Activated CD8-positive, alpha-beta memory T cell treated with anti-CD3 and anti-CD28 coated beads, Interleukin-2, amount 10 ng/mL, durations not matched to agents 7 days and 5 days (primary cell): ENCODE results near the gene SMG6. TPM values are rescaled to one million over a fixed set of nuclear protein-coding genes. Genes with fewer than 3 reads are reported as not detected.

Source experiments
- ATAC-seq: fragments of 150-1000 bp; cut with Tn5 transposase; one replicate; pipeline ENCODE4 v1.10.0; 2021; ENCODE audit warnings: moderate library complexity
- CTCF ChIA-PET: fragments of 350-600 bp; sonication (Branson Sonifier 250); formaldehyde crosslinking; loops from one replicate; lab custom pipeline; 2021; ENCODE audit warnings: antibody characterized with exemption; lab: Charles Lee
- DNase-seq: peaks from one replicate; pipeline ENCODE4 v3.0.0-alpha.2; 2020
- H3K27ac Mint-ChIP-seq: one replicate; pipeline ENCODE4 v1.8.0; 2021; ENCODE audit warnings: mild to moderate bottlenecking, mixed read lengths
- H3K27me3 Mint-ChIP-seq: one replicate; pipeline ENCODE4 v1.8.0; 2021; ENCODE audit warnings: mixed read lengths
- H3K36me3 Mint-ChIP-seq: one replicate; pipeline ENCODE4 v1.8.0; 2021; ENCODE audit warnings: mild to moderate bottlenecking, mixed read lengths
- H3K4me1 Mint-ChIP-seq: one replicate; pipeline ENCODE4 v1.8.0; 2021; ENCODE audit warnings: mixed read lengths
- H3K4me3 Mint-ChIP-seq: one replicate; pipeline ENCODE4 v1.8.0; 2021; ENCODE audit warnings: mild to moderate bottlenecking, moderate library complexity, mixed read lengths
- H3K9me3 Mint-ChIP-seq: one replicate; pipeline ENCODE4 v1.8.0; 2022; ENCODE audit warnings: low read depth, mixed read lengths
- total RNA-seq, 2 experiments: library from RNA; stranded (reverse); gene quantifications; one replicate each; pipeline ENCODE4 v1.2.3, GENCODE V29; 2021

The SMG6 gene
- total RNA-seq, 2 experiments from 2014 or later = 46.7 to 60.9 TPM

GRCh38 chr17:2235792-2236366, 67.7 kb downstream of the SMG6 start:
- CTCF ChIA-PET = interaction anchor here (0.8 to 3.3 kb wide), 8 partner anchors 9 to 181 kb away, joined by 3 to 23 read pairs (median 4); partner anchors contain the start of gene HIC1
- no peak for ATAC-seq
- Mint-ChIP-seq H3K4me1 (peaks cover 82% of the 10 kb centered on the region), H3K4me3 (no peak overlapping the region), H3K27ac (no peak overlapping the region), H3K27me3 (no peaks in the 10 kb centered on the region), H3K36me3 (peaks cover 29% of the 10 kb centered on the region), H3K9me3 (no peaks in the 10 kb centered on the region)
- no peak for DNase-seq

GRCh38 chr17:2235265-2235664, 68.3 kb downstream of the SMG6 start:
- Mint-ChIP-seq H3K9me3 (no peaks in the 10 kb centered on the region), H3K27me3 (no peaks in the 10 kb centered on the region), H3K4me3 (no peak overlapping the region), H3K36me3 (peaks cover 30% of the 10 kb centered on the region), H3K27ac (no peak overlapping the region), H3K4me1 (peaks cover 82% of the 10 kb centered on the region)
- CTCF ChIA-PET = interaction anchor here (0.8 to 3.3 kb wide), 6 partner anchors 8 to 181 kb away, joined by 3 to 23 read pairs (median 4); partner anchors contain the start of gene HIC1
- DNase-seq = no peak
- no peak for ATAC-seq

GRCh38 chr17:2233441-2233947, 70.1 kb downstream of the SMG6 start:
- no peak overlapping the region for H3K4me3 Mint-ChIP-seq
- H3K27ac Mint-ChIP-seq = no peak overlapping the region
- H3K36me3 Mint-ChIP-seq = peaks cover 34% of the 10 kb centered on the region
- CTCF ChIA-PET = interaction anchor here (1.4 kb wide), 1 partner anchor 10 kb away, joined by 5 read pairs; no protein-coding TSS in a partner anchor
- H3K27me3 Mint-ChIP-seq = no peaks in the 10 kb centered on the region
- ATAC-seq (peak; percentile 20), DNase-seq (no peak)
- H3K4me1 Mint-ChIP-seq = peaks cover 76% of the 10 kb centered on the region
- H3K9me3 Mint-ChIP-seq = no peaks in the 10 kb centered on the region

GRCh38 chr17:2232244-2232638, 71.3 kb downstream of the SMG6 start:
- DNase-seq (no peak), ATAC-seq (no peak)
- no peaks in the 10 kb centered on the region for H3K9me3 Mint-ChIP-seq

DNA sequence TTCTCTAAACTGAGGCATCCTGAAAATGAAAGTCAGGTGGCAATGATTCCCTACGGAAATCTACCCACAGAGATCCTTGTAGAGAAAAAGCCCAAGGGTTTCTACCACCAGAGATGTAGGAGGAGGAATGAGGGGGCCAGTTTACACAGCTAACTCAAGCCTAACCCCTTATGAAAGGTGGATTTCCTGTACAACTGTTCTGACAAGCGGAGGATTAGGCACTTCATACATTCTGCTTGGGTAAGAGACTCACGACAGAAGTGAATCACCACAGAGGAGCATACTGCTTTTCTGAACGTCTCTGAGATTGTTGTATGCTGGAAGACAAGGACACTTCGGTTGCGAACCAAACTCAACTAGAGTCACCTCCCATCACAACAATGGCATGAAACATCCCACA, 72.7 kb downstream of the SMG6 start:
- Mint-ChIP-seq H3K4me3 (no peak overlapping the region), H3K9me3 (no peaks in the 10 kb centered on the region), H3K27me3 (no peaks in the 10 kb centered on the region), H3K27ac (peak overlapping the region; percentile 42), H3K4me1 (peaks cover 54% of the 10 kb centered on the region), H3K36me3 (peaks cover 30% of the 10 kb centered on the region)
- ATAC-seq (no peak), DNase-seq (no peak)
- CTCF ChIA-PET = interaction anchor here (0.6 to 2.3 kb wide), 9 partner anchors 9 to 172 kb away, joined by 3 to 7 read pairs (median 5); no protein-coding TSS in a partner anchor

More at GRCh38 chr17:2232244-2232638, 71.3 kb downstream of the SMG6 start:
- CTCF ChIA-PET = interaction anchor here (1.1 to 2.1 kb wide), 5 partner anchors 13 to 94 kb away, joined by 3 to 7 read pairs (median 5); no protein-coding TSS in a partner anchor
- H3K36me3 Mint-ChIP-seq = peaks cover 32% of the 10 kb centered on the region
- H3K27me3 Mint-ChIP-seq = no peaks in the 10 kb centered on the region
- no peak overlapping the region for H3K27ac Mint-ChIP-seq
- H3K4me1 Mint-ChIP-seq = peaks cover 64% of the 10 kb centered on the region
- no peak overlapping the region for H3K4me3 Mint-ChIP-seq

DNA sequence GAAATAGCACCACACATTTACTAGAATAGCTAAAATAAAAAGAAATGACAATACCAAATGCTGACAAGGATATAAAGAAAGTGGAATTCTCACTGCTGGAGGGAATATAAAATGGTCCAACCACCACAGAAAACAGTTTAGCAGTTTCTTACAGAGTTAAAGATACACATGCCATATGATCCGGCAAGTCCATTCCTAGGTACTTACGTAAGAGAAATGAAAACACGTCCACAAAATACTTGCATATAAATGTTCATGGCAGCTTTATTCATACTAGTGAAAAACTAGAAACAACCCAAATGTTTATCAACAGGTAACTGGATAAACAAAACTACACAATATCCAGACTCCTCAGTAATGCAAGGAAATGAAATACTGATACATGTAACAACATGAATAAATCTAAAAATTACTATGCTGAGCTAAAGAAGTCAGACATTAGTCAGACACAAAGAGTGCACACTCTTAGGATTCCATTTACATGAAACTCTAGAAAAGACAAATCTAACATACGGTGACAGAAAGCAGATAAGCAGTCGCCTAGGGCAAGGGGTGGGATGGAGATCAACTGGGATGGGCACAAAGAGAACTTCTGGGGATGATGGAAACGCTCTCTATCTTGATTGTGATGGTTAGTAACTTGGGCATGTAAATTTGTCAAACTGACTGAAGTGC, 76.4 kb downstream of the SMG6 start:
- Mint-ChIP-seq H3K27me3 (no peaks in the 10 kb centered on the region), H3K4me3 (no peak overlapping the region), H3K27ac (no peak overlapping the region), H3K36me3 (peaks cover 35% of the 10 kb centered on the region), H3K9me3 (no peaks in the 10 kb centered on the region), H3K4me1 (peaks cover 52% of the 10 kb centered on the region)
- DNase-seq (no peak), ATAC-seq (no peak)
- CTCF ChIA-PET = interaction anchor here (1.0 to 1.4 kb wide), 4 partner anchors 9 to 54 kb away, joined by 3 to 4 read pairs (median 4); no protein-coding TSS in a partner anchor

DNA sequence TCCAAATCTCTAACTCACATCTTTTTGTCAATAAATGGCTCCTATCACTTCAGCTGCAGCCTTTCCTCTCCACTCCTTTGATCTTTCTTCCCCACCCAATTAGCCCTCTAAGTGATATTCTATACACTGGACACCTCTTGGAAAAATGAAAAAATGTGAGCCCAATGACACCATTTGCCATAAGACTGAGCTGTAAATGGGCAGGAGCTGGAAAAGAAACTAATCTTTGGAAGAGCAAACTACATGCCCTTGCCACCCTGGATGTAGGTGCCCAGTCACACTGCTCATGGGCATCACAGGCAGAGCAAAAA, 80.0 kb downstream of the SMG6 start:
- ATAC-seq (no peak), DNase-seq (no peak)
- H3K4me1 Mint-ChIP-seq = peaks cover 42% of the 10 kb centered on the region
- no peaks in the 10 kb centered on the region for H3K27me3 Mint-ChIP-seq
- CTCF ChIA-PET = interaction anchor here (0.9 to 2.9 kb wide), 19 partner anchors 9 to 169 kb away, joined by 3 to 17 read pairs (median 4); partner anchors contain the start of genes HIC1 and TSR1
- H3K9me3 Mint-ChIP-seq = no peaks in the 10 kb centered on the region
- peak overlapping the region; percentile 77 for H3K27ac Mint-ChIP-seq
- peaks cover 31% of the 10 kb centered on the region for H3K36me3 Mint-ChIP-seq
- H3K4me3 Mint-ChIP-seq = no peak overlapping the region

DNA sequence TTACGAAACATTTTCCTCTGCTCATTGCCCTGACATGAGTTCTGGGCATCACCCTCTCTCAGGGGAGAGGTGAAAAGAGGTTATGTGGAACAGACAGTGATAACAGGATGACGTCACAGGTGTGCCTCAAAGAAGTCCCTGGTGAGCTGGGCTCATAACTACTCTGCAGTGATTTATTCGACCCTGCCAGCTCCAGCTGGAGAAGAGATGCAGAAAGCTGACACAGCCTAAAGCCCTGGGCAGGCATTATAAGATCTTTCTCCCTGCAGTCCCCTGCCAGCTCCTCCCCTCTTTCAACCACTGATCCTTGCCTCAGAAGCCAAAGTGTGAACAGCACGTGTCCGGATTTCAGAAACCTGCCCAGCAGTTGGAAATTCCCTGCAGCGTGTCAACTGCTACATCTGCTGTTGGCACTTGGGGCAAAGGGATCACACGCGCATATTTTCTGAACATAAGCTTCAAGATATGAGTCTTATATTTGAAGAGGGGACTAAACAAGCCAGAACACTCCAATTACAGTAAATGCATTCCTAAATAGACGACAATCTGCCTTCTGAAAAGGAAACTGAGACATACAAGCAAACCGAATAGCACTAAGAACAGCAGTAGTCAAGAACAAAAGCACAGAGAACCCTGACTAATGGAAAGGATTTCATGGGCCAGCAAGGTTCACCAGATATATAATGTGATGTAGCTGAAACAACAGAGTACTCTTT, 80.5 kb downstream of the SMG6 start:
- Mint-ChIP-seq H3K4me1 (peaks cover 47% of the 10 kb centered on the region), H3K9me3 (no peaks in the 10 kb centered on the region), H3K4me3 (peak overlapping the region; percentile 40), H3K27ac (peak overlapping the region; percentile 77), H3K27me3 (no peaks in the 10 kb centered on the region), H3K36me3 (peaks cover 34% of the 10 kb centered on the region)
- ATAC-seq (peak; percentile 88), DNase-seq (peak; percentile 87)
- CTCF ChIA-PET = interaction anchor here (0.9 to 2.9 kb wide), 14 partner anchors 11 to 168 kb away, joined by 3 to 17 read pairs (median 5); partner anchors contain the start of gene HIC1

- no peak for DNase-seq
- CTCF ChIA-PET = interaction anchor here (1.2 to 2.9 kb wide), 9 partner anchors 9 to 167 kb away, joined by 3 to 17 read pairs (median 6); partner anchors contain the start of gene HIC1
- Mint-ChIP-seq H3K27me3 (no peaks in the 10 kb centered on the region), H3K9me3 (no peaks in the 10 kb centered on the region), H3K27ac (peak overlapping the region; percentile 29), H3K4me3 (no peak overlapping the region), H3K4me1 (peaks cover 52% of the 10 kb centered on the region), H3K36me3 (peaks cover 36% of the 10 kb centered on the region)
- no peak for ATAC-seq
Measured at GRCh38 chr17:2222301-2222700, 81.3 kb downstream of the SMG6 start.

GRCh38 chr17:2218426-2218825, 85.2 kb downstream of the SMG6 start:
- peaks cover 74% of the 10 kb centered on the region for H3K4me1 Mint-ChIP-seq
- H3K27ac Mint-ChIP-seq = no peak overlapping the region
- DNase-seq (no peak), ATAC-seq (no peak)
- peaks cover 24% of the 10 kb centered on the region for H3K36me3 Mint-ChIP-seq
- no peak overlapping the region for H3K4me3 Mint-ChIP-seq
- no peaks in the 10 kb centered on the region for H3K9me3 Mint-ChIP-seq
- H3K27me3 Mint-ChIP-seq = no peaks in the 10 kb centered on the region
- CTCF ChIA-PET = interaction anchor here (1.0 to 1.9 kb wide), 7 partner anchors 8 to 164 kb away, joined by 3 to 7 read pairs (median 4); partner anchors contain the start of gene HIC1

DNA sequence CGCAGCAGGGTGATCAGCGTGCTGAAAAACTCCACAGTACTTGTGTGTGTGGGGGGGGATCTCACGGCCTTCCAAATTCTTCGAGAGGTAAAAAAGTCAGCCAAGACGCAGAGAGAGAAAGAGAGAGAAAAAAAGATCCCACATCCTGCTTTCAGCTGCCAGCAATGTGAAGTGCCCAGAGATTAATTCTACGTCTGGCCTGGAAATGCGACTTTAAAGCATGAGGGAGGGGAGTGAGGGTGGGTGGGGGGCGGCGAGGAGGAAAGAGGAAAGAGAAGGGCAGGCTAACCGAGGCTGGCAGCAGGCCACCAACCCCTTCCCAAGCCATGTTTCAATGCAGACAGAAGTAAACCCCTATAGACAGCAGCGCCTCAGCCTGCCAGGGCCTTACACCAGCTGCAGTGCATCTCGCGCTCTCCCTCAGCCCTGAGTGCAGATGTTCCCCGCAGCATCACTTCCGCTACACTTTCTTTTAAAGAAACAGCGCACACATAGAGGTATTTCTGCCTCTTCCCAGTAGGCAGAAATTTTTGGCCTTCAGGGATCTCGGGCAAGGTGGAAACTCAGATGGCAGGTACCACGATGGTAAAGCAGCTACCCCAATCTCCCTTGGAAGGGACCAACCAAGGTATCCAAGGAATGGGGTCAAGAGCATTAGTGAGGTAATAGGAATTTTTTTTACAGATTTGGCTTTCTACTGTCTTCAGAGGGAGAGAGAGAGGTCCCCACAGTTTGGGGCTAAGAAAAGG, 87.8 kb downstream of the SMG6 start:
- Mint-ChIP-seq H3K27ac (peak overlapping the region; percentile 89), H3K4me3 (peak overlapping the region; percentile 63), H3K36me3 (peaks cover 16% of the 10 kb centered on the region), H3K27me3 (no peaks in the 10 kb centered on the region), H3K9me3 (no peaks in the 10 kb centered on the region), H3K4me1 (peaks cover 66% of the 10 kb centered on the region)
- peak; percentile 99 for ATAC-seq
- peak; percentile 89 for DNase-seq
- CTCF ChIA-PET = interaction anchor here (1.0 to 4.3 kb wide), 9 partner anchors 16 to 159 kb away, joined by 3 to 32 read pairs (median 4); partner anchors contain the start of genes HIC1, SMG6 and SRR

DNA sequence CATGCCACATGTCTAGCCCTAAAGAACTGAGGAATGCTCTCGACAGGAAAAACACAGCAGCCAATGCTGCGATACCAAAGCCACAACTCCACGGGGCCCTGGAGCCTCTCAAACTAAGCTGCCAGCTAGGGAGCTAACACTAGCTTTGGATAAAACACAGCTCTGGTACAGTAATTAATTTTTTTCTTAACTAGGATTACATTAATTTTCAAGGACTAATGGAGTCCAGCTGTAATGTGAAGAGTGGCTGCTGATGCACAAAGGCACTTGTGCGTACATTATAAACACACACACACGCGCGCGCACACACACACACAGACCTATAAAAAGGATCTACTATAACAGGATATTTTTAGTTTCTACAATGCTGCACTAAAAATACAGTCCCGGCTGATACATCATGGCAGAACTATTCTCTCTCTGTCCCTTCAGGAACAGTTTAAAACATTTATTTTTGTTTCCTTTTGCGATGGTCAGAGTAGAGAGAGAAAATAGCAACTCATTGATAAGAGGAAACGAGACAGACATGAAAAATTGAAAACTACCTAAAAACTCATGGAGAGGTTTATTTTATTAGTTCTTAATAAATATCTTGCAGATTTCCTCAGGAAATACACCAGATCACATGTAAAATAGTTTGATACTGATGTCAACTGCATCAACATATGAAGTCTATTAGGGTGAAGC, 88.5 kb downstream of the SMG6 start:
- Mint-ChIP-seq H3K36me3 (peaks cover 18% of the 10 kb centered on the region), H3K4me1 (peaks cover 68% of the 10 kb centered on the region), H3K4me3 (peak overlapping the region; percentile 63), H3K9me3 (no peaks in the 10 kb centered on the region), H3K27ac (peak overlapping the region; percentile 89), H3K27me3 (no peaks in the 10 kb centered on the region)
- CTCF ChIA-PET = interaction anchor here (0.6 to 4.3 kb wide), 14 partner anchors 9 to 158 kb away, joined by 3 to 32 read pairs (median 4); partner anchors contain the start of genes HIC1, SMG6 and SRR
- no peak for ATAC-seq
- DNase-seq = no peak
